Smooth muscle cell (in vitro differentiated cells): ENCODE measurements around the gene TLE3. TPM values are rescaled to one million over a fixed set of nuclear protein-coding genes. Genes with fewer than 3 reads are reported as not detected.

Experiments used
- DNase-seq: peaks from one replicate; lab custom pipeline; 2025; ENCODE audit not compliant: unreplicated experiment; lab: John Stamatoyannopoulos, UW
- H2AFZ ChIP-seq: fragments of 200-600 bp; sonication (generic); 2 replicates; pipeline ENCODE4 v1.6.0; 2016; ENCODE audit warnings: antibody characterized with exemption, low read depth, mild to moderate bottlenecking
- H3F3A ChIP-seq: fragments of 200-600 bp; sonication (generic); 2 replicates; pipeline ENCODE4 v1.6.0; 2017; ENCODE audit warnings: antibody characterized with exemption, low read depth
- H3K27ac ChIP-seq: fragments of 200-600 bp; sonication (generic); 2 replicates; pipeline ENCODE4 v1.5.1; 2016; ENCODE audit warnings: low read depth, mild to moderate bottlenecking
- H3K27me3 ChIP-seq: fragments of 200-600 bp; sonication (generic); 2 replicates; pipeline ENCODE4 v1.6.1; 2016; ENCODE audit warnings: low read depth, mild to moderate bottlenecking
- H3K36me3 ChIP-seq: fragments of 200-600 bp; sonication (generic); 2 replicates; pipeline ENCODE4 v1.5.1; 2016; ENCODE audit warnings: low read depth
- H3K4me1 ChIP-seq: fragments of 200-600 bp; sonication (generic); 2 replicates; pipeline ENCODE4 v1.5.1; 2016; ENCODE audit warnings: low read depth
- H3K4me2 ChIP-seq: fragments of 200-600 bp; sonication (generic); 2 replicates; pipeline ENCODE4 v1.6.0; 2016; ENCODE audit warnings: mild to moderate bottlenecking
- H3K4me3 ChIP-seq: fragments of 200-600 bp; sonication (generic); 2 replicates; pipeline ENCODE4 v1.5.1; 2016; ENCODE audit warnings: mild to moderate bottlenecking
- H3K79me2 ChIP-seq: fragments of 200-600 bp; sonication (generic); 2 replicates; pipeline ENCODE4 v1.6.0; 2016; ENCODE audit warnings: low read depth, mild to moderate bottlenecking
- H3K9ac ChIP-seq: fragments of 200-600 bp; sonication (generic); 2 replicates; pipeline ENCODE4 v1.6.0; 2016; ENCODE audit warnings: low read depth
- H3K9me3 ChIP-seq: fragments of 200-600 bp; sonication (generic); replicated peaks from 2 replicates; pipeline ENCODE4 v1.5.1; 2016; ENCODE audit warnings: low read depth
- H4K20me1 ChIP-seq: fragments of 200-600 bp; sonication (generic); 2 replicates; pipeline ENCODE4 v1.6.0; 2016; ENCODE audit warnings: low read depth
- WGBS: methylation state at CpG from one replicate; pipeline ENCODE4 v1.1.7; 2016; ENCODE audit warnings: low lambda C conversion rate; 5-methylcytosine and 5-hydroxymethylcytosine counted together
- polyA plus RNA-seq: library from polyadenylated mRNA; unstranded; fragments of >200 nt; fragmentation: Nextera tagmentation; extraction: Ambion mirVana; gene quantifications from 2 replicates; pipeline ENCODE4 v1.2.1, GENCODE V29; 2016
- total RNA-seq: library from RNA; depleted of rRNA; stranded (reverse); fragments of >200 nt; gene quantifications from 2 replicates; pipeline ENCODE4 v1.2.3, GENCODE V29; 2014
- TF ChIP-seq, protein P1 (sequence below): fragments of 200-600 bp; sonication (generic); IDR thresholded peaks from 2 replicates; pipeline ENCODE4 v1.5.1; 2017; ENCODE audit warnings: borderline replicate concordance, mild to moderate bottlenecking, antibody characterized with exemption; ENCODE audit not compliant: insufficient read depth, poor library complexity, severe bottlenecking

The TLE3 gene
- total and polyA plus RNA-seq, 2 experiments from 2014 or later: 50.9 to 53.2 TPM

DNA sequence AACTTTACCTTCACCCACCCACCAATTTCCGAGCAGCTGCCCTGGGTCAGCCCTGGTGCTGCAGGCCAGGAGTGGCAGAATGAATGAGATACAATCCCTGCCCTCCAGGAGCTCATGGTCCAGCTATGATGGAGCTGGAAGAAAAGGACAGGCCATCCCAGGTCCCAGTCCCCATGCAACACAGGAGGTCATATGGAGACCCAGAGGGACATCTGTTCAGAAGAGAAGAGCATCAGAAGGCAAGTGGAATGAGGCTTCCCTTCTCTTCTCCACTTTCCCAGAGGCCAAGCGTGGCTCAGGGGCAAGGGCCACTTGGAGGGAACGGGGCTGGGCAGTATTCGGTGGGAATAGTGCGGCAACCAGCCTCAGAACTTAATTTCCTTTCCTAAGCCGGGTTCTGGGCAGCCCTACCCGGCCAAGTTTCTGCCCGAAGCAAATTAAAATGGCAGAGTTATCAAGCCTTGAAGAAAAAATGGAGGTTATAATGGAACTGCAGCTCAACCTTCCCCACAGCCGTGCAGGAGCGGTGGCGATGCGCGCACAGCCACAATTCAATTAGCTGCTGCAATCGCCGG, 35.9 kb downstream of the TLE3 start:
- DNase-seq: no peak
- peaks cover 100% of the 10 kb centered on the region for H4K20me1 ChIP-seq
- no peaks in the 10 kb centered on the region for H3K9me3 ChIP-seq
- peak overlapping the region; percentile 20 for H3K4me2 ChIP-seq
- no peaks in the 10 kb centered on the region for H3K27me3 ChIP-seq
- no peaks in the 10 kb centered on the region for H3K4me1 ChIP-seq
- peaks cover 19% of the 10 kb centered on the region for H3F3A ChIP-seq
- no peak overlapping the region for H3K9ac ChIP-seq
- no peak overlapping the region for H2AFZ ChIP-seq
- no peaks in the 10 kb centered on the region for H3K36me3 ChIP-seq
- H3K79me2 ChIP-seq: peaks cover 10% of the 10 kb centered on the region
- TF ChIP-seq, protein P1, sequence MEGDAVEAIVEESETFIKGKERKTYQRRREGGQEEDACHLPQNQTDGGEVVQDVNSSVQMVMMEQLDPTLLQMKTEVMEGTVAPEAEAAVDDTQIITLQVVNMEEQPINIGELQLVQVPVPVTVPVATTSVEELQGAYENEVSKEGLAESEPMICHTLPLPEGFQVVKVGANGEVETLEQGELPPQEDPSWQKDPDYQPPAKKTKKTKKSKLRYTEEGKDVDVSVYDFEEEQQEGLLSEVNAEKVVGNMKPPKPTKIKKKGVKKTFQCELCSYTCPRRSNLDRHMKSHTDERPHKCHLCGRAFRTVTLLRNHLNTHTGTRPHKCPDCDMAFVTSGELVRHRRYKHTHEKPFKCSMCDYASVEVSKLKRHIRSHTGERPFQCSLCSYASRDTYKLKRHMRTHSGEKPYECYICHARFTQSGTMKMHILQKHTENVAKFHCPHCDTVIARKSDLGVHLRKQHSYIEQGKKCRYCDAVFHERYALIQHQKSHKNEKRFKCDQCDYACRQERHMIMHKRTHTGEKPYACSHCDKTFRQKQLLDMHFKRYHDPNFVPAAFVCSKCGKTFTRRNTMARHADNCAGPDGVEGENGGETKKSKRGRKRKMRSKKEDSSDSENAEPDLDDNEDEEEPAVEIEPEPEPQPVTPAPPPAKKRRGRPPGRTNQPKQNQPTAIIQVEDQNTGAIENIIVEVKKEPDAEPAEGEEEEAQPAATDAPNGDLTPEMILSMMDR: no peak
- no peak overlapping the region for H3K4me3 ChIP-seq
- WGBS: 99% methylated on average over 15 of the region's 15 CpGs
- H3K27ac ChIP-seq: peak overlapping the region; percentile 90

DNA sequence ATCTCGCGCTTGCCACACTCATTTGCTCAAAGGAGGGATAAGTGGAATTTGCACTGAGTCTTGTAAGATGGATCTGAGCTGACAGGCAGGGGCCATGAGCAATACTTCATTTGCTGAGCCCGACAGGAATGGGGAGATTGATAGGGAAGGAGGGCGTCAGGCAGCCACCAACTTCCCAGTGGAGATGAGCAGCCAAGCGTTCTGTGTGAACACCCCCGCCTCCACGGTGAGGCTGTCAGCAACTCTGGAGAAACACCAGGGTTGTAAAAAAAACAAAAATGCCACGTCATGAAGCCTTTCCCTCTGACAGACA, 36.8 kb downstream of the TLE3 start:
- Histone ChIP-seq H3K27ac (peak overlapping the region; percentile 90), H4K20me1 (peaks cover 100% of the 10 kb centered on the region), H3K79me2 (peaks cover 10% of the 10 kb centered on the region), H3F3A (peaks cover 17% of the 10 kb centered on the region), H3K9ac (no peak overlapping the region), H3K4me1 (no peaks in the 10 kb centered on the region), H3K36me3 (no peaks in the 10 kb centered on the region), H3K4me2 (no peak overlapping the region), H3K9me3 (no peaks in the 10 kb centered on the region), H3K27me3 (no peaks in the 10 kb centered on the region), H3K4me3 (no peak overlapping the region), H2AFZ (no peak overlapping the region)
- TF ChIP-seq, protein P1: no peak
- WGBS: 50% methylated on average over 8 of the region's 8 CpGs
- DNase-seq: no peak

DNA sequence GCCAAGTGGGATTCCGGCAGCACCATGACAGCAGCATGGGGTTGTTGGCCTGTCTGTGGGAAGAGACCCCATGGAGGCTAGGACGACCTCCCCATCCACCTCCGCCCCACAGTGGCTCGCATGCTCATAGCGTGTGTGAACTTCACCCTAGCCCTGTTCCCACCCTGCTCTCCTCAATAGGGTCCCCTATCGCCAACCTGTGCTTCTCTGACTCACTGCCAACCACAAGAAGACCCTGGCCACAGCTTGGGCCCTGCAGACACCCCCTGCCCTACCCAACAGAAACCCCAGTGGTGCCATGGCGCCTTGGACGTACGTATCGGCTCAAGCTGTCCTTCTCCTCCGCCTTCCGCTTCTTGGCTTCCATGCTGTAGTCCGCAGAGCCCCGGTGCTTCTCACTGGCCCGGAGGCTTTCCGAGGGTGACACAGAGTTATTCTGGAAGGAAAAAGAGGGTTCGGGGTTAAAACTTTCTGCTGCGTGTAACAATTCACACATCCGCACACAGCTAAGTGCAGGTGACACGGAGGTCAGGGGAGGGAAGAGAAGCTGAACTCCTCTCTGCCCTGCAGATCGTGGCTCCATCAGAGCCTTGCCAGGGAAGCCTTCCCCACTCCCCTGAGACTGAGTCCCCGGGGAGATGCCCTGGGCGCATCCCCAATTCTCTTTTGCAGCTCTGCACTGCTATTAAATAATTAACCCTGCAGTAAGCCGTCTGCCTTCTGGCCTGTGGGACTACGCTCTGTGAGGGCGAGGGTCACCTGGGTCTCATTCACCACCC, 37.3 kb downstream of the TLE3 start:
- no peaks in the 10 kb centered on the region for H3K9me3 ChIP-seq
- TF ChIP-seq, protein P1: no peak

More for the DNA sequence above, 37.3 kb downstream of the TLE3 start:
- no peak overlapping the region for H3K4me3 ChIP-seq
- no peak for DNase-seq
- H3K79me2 ChIP-seq: peaks cover 10% of the 10 kb centered on the region
- H3K27me3 ChIP-seq: no peaks in the 10 kb centered on the region
- H3K36me3 ChIP-seq: no peaks in the 10 kb centered on the region
- no peak overlapping the region for H3K27ac ChIP-seq
- H3F3A ChIP-seq: peaks cover 14% of the 10 kb centered on the region
- no peak overlapping the region for H3K9ac ChIP-seq
- WGBS: 94% methylated on average over 26 of the region's 26 CpGs
- H3K4me1 ChIP-seq: no peaks in the 10 kb centered on the region
- H3K4me2 ChIP-seq: no peak overlapping the region
- peaks cover 100% of the 10 kb centered on the region for H4K20me1 ChIP-seq
- H2AFZ ChIP-seq: no peak overlapping the region
